Gastroesophageal sphincter (tissue), 4 donors: ENCODE measurements around the gene DUSP10. TPM values are rescaled to one million over a fixed set of nuclear protein-coding genes. Genes with fewer than 3 reads are reported as not detected.
A peak's percentile ranks its signal among the peaks of the same experiment; 100 is the strongest.

Experiments
- ATAC-seq: fragments of 150-250 bp; one replicate; pipeline ENCODE4 v1.9.1; 2016; ENCODE audit warnings: mild to moderate bottlenecking, moderate library complexity
- H3K27ac ChIP-seq, 4 donors: fragments of 200-600 bp; sonication (generic) in 3 of 4; 1 replicate in 3 of 4; 2 replicates in 1 of 4; pipeline ENCODE4 v1.5.1; 2016 to 2019
- H3K27me3 ChIP-seq: fragments of 200-600 bp; sonication (generic); one replicate; pipeline ENCODE4 v1.5.1; 2019
- H3K36me3 ChIP-seq, 2 donors: fragments of 200-600 bp; sonication (generic); one replicate each; pipeline ENCODE4 v1.5.1; 2019; ENCODE audit warnings: control low read depth in 1 of 2
- H3K4me1 ChIP-seq, 3 donors: fragments of 200-600 bp; sonication (generic); 1 replicate in 2 of 3; 2 replicates in 1 of 3; pipeline ENCODE4 v1.5.1; 2016 to 2019; ENCODE audit warnings: control low read depth in 2 of 3
- H3K4me3 ChIP-seq, 2 donors: fragments of 200-600 bp; sonication (generic); one replicate each; pipeline ENCODE4 v1.5.1; 2019; ENCODE audit warnings: mild to moderate bottlenecking in 1 of 2, moderate library complexity in 1 of 2
- H3K9me3 ChIP-seq, 3 donors: fragments of 200-600 bp; sonication (generic); one replicate each; pipeline ENCODE4 v1.5.1; 2017 to 2019; ENCODE audit warnings: control low read depth in 2 of 3
- CTCF ChIP-seq, 4 experiments: fragments of 200-600 bp in 2 of 4; fragments of 450-650 bp in 2 of 4; sonication (generic) in 1 of 4; IDR thresholded peaks; one replicate each; pipeline ENCODE4 v1.5.1; 2017 to 2019; ENCODE audit warnings: antibody characterized with exemption in 4 of 4, mild to moderate bottlenecking in 2 of 4, moderate library complexity in 2 of 4
- EP300 ChIP-seq: sonication (generic); formaldehyde crosslinking; IDR thresholded peaks from one replicate; pipeline ENCODE4 v1.6.1; 2017; ENCODE audit warnings: antibody characterized with exemption, mild to moderate bottlenecking
- POLR2A ChIP-seq, 2 donors: fragments of 450-650 bp; IDR thresholded peaks; one replicate each; pipeline ENCODE4 v1.6.1; 2017; ENCODE audit warnings: antibody characterized with exemption in 2 of 2, mild to moderate bottlenecking in 2 of 2, moderate library complexity in 1 of 2
- POLR2AphosphoS5 ChIP-seq: sonication (generic); formaldehyde crosslinking; IDR thresholded peaks from one replicate; pipeline ENCODE4 v1.6.1; 2017; ENCODE audit warnings: antibody characterized with exemption
- WGBS, 2 donors: methylation state at CpG; one replicate each; pipeline ENCODE4 v1.1.5; 2018; ENCODE audit warnings: low coverage in 1 of 2; 5-methylcytosine and 5-hydroxymethylcytosine counted together
- total RNA-seq, 4 donors: library from RNA; depleted of rRNA; stranded (reverse); fragments of >200 nt; gene quantifications; one replicate each; pipeline ENCODE4 v1.1.0, GENCODE V29; 2016

The DUSP10 gene
- total RNA-seq, 4 donors from 2014 or later = 3.5 to 12.0 (median 5.3) TPM

GRCh38 chr1:221688488-221688843, 53.4 kb downstream of the DUSP10 start:
- Histone ChIP-seq H3K4me3 (no peak overlapping the region), H3K9me3 (peaks cover 0 to 4% (median 0%) of the 10 kb centered on the region in 3 donors), H3K27me3 (no peaks in the 10 kb centered on the region), H3K27ac (no peak overlapping the region), H3K36me3 (no peaks in the 10 kb centered on the region), H3K4me1 (no peaks in the 10 kb centered on the region)
- no peak for TF ChIP-seq EP300
- no peak for TF ChIP-seq POLR2AphosphoS5
- TF ChIP-seq CTCF (IDR thresholded peaks at IDR 0.05) = no peak
- TF ChIP-seq POLR2A (IDR thresholded peaks at IDR 0.05) = no peak
- ATAC-seq = no peak
- 67 to 100% methylated on average over 1 of the region's 1 CpG for WGBS, 2 donors

DNA sequence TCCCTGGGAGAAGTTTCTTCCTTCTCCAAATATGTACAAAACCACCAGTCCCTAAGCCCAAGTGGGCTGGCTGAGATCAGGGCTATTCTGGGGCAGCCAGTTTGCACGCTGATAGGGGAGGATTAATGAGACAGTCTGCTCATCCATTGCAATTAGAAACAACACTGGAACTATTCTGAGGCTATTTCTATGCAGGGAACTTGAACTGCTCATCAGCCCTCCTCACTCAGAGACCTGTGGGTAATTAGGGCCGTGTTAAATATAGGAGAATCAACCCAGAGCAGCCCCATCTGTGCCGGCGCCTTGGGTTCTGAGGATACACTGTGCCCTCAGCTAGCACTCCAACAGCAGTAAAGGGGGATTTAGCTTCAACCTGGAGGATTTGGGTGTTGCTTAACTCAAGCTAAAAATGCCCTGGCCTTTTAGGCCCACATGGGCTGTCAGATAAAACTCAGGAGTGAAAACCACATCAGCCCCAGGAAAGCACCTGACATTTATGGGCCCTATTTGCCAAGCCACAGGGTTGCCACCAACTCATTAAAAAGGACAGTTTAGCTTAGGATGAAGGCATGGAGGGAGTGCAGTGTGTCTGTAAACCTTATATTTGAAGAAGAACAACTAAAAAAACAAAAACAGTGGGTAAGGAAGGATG, 53.9 kb downstream of the DUSP10 start:
- 25 to 63% methylated on average over 1 of the region's 4 CpGs for WGBS, 2 donors
- ATAC-seq = no peak
- Histone ChIP-seq H3K27me3 (no peaks in the 10 kb centered on the region), H3K4me3 (no peak overlapping the region), H3K9me3 (no peaks in the 10 kb centered on the region), H3K27ac (peak overlapping the region in 1 of 4 donors; percentile 24), H3K36me3 (no peaks in the 10 kb centered on the region), H3K4me1 (no peaks in the 10 kb centered on the region)
- TF ChIP-seq EP300 = no peak
- no peak for TF ChIP-seq POLR2A (IDR thresholded peaks at IDR 0.05)
- TF ChIP-seq POLR2AphosphoS5 = no peak
- no peak for TF ChIP-seq CTCF (IDR thresholded peaks at IDR 0.05)

- H3K4me1 ChIP-seq = no peaks in the 10 kb centered on the region
- TF ChIP-seq EP300 = no peak
- no peak for TF ChIP-seq POLR2A (IDR thresholded peaks at IDR 0.05)
- no peak for TF ChIP-seq POLR2AphosphoS5
- no peak for TF ChIP-seq CTCF (IDR thresholded peaks at IDR 0.05)
- no peak overlapping the region for H3K27ac ChIP-seq
- WGBS, 2 donors = 60% methylated on average over 1 to 2 of the region's 2 CpGs
- H3K9me3 ChIP-seq = peaks cover 0 to 3% (median 0%) of the 10 kb centered on the region in 3 donors
- no peaks in the 10 kb centered on the region for H3K27me3 ChIP-seq
- H3K36me3 ChIP-seq = no peaks in the 10 kb centered on the region
- H3K4me3 ChIP-seq = no peak overlapping the region
- ATAC-seq = no peak
Measured at GRCh38 chr1:221683681-221684080, 58.2 kb downstream of the DUSP10 start.

- Histone ChIP-seq H3K4me3 (no peak overlapping the region), H3K36me3 (no peaks in the 10 kb centered on the region), H3K27ac (no peak overlapping the region), H3K27me3 (no peaks in the 10 kb centered on the region), H3K4me1 (no peaks in the 10 kb centered on the region), H3K9me3 (peaks cover 0 to 3% (median 0%) of the 10 kb centered on the region in 3 donors)
- WGBS, 2 donors = 73 to 85% methylated on average over 2 of the region's 2 CpGs
- no peak for TF ChIP-seq CTCF (IDR thresholded peaks at IDR 0.05)
- TF ChIP-seq POLR2AphosphoS5 = no peak
- TF ChIP-seq POLR2A (IDR thresholded peaks at IDR 0.05) = no peak
- TF ChIP-seq EP300 = no peak
- no peak for ATAC-seq
Measured at GRCh38 chr1:221680085-221680484, 61.8 kb downstream of the DUSP10 start.

DNA sequence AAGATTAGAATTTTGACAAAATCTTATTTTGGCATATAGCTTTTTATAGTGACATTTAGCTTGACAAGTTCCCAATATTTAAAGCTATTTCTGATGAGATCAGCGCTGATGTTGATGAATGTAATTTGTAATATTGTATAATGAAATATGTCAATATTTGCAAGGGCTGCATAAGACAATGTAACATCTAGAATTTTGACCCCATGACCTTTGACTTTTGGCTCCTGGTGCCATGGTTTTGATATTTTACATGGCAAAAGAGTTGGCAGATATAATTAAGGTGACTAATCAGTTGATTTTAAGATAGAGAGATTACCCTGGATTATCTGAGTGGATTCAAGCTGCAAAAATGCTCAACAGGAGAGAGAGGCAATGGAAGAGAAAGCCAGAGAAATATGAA, 63.9 kb downstream of the DUSP10 start:
- Histone ChIP-seq H3K9me3 (peaks cover 0 to 3% (median 0%) of the 10 kb centered on the region in 3 donors), H3K27me3 (no peaks in the 10 kb centered on the region), H3K4me3 (no peak overlapping the region), H3K27ac (no peak overlapping the region), H3K4me1 (no peaks in the 10 kb centered on the region), H3K36me3 (no peaks in the 10 kb centered on the region)
- no peak for TF ChIP-seq POLR2AphosphoS5
- TF ChIP-seq CTCF (IDR thresholded peaks at IDR 0.05) = no peak
- TF ChIP-seq EP300 = no peak
- no peak for TF ChIP-seq POLR2A (IDR thresholded peaks at IDR 0.05)
- ATAC-seq = no peak
- WGBS, 2 donors = 93 to 100% methylated on average over 1 of the region's 1 CpG
